Activated CD4-positive, alpha-beta T cell treated with anti-CD3 and anti-CD28 coated beads, Interleukin-2, amount 10 ng/mL, durations not matched to agents 24 days and 14 days (primary cell): ENCODE data around the gene HNF1A. TPM values are rescaled to one million over a fixed set of nuclear protein-coding genes. Genes with fewer than 3 reads are reported as not detected.

Experiments
- DNase-seq: peaks from one replicate; pipeline ENCODE4 v3.0.0; 2022
- H3K27ac Mint-ChIP-seq: one replicate; pipeline ENCODE4 v1.8.0; 2022; ENCODE audit warnings: mild to moderate bottlenecking, mixed read lengths
- H3K27me3 Mint-ChIP-seq: one replicate; pipeline ENCODE4 v1.8.0; 2022; ENCODE audit warnings: mixed read lengths
- H3K36me3 Mint-ChIP-seq: one replicate; pipeline ENCODE4 v1.8.0; 2022; ENCODE audit warnings: low read depth, mild to moderate bottlenecking, mixed read lengths
- H3K4me1 Mint-ChIP-seq: one replicate; pipeline ENCODE4 v1.8.0; 2021; ENCODE audit warnings: mixed read lengths
- H3K4me3 Mint-ChIP-seq: one replicate; pipeline ENCODE4 v1.8.0; 2022; ENCODE audit warnings: mild to moderate bottlenecking, moderate library complexity, mixed read lengths
- H3K9me3 Mint-ChIP-seq: one replicate; pipeline ENCODE4 v1.8.0; 2021; ENCODE audit warnings: mixed read lengths
- intact Hi-C: fragments of 100-400 bp; cut with micrococcal nuclease; formaldehyde crosslinking; loops from one replicate; pipeline ENCODE4 v1.15.1; 2023
- total RNA-seq: library from RNA; stranded (reverse); gene quantifications from 2 replicates; pipeline ENCODE4 v1.2.3, GENCODE V29; 2022

The HNF1A gene, protein sequence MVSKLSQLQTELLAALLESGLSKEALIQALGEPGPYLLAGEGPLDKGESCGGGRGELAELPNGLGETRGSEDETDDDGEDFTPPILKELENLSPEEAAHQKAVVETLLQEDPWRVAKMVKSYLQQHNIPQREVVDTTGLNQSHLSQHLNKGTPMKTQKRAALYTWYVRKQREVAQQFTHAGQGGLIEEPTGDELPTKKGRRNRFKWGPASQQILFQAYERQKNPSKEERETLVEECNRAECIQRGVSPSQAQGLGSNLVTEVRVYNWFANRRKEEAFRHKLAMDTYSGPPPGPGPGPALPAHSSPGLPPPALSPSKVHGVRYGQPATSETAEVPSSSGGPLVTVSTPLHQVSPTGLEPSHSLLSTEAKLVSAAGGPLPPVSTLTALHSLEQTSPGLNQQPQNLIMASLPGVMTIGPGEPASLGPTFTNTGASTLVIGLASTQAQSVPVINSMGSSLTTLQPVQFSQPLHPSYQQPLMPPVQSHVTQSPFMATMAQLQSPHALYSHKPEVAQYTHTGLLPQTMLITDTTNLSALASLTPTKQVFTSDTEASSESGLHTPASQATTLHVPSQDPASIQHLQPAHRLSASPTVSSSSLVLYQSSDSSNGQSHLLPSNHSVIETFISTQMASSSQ
- not detected in 2 replicates for total RNA-seq

DNA sequence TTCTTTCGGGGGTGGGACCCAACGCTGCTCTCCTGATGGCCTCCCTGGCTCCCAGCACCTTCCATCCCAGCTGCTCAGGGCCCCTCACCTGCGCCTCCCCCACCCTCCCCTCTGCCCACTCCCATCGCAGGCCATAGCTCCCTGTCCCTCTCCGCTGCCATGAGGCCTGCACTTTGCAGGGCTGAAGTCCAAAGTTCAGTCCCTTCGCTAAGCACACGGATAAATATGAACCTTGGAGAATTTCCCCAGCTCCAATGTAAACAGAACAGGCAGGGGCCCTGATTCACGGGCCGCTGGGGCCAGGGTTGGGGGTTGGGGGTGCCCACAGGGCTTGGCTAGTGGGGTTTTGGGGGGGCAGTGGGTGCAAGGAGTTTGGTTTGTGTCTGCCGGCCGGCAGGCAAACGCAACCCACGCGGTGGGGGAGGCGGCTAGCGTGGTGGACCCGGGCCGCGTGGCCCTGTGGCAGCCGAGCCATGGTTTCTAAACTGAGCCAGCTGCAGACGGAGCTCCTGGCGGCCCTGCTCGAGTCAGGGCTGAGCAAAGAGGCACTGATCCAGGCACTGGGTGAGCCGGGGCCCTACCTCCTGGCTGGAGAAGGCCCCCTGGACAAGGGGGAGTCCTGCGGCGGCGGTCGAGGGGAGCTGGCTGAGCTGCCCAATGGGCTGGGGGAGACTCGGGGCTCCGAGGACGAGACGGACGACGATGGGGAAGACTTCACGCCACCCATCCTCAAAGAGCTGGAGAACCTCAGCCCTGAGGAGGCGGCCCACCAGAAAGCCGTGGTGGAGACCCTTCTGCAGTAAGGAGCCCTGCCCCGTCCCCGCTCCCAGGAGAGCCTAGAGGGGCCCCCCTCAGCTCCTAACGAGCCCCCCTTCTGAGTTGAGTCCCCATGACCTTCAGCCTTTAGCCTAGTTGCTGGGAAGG, at the start of gene HNF1A:
HNF1A (plus strand) TSS at position 248 of the 924 bp plus-strand sequence; CDS start at position 474, 226 bp downstream.
- Mint-ChIP-seq H3K27me3 (peaks cover 1% of the 10 kb centered on the region), H3K4me1 (no peaks in the 10 kb centered on the region), H3K9me3 (no peaks in the 10 kb centered on the region), H3K36me3 (no peaks in the 10 kb centered on the region), H3K27ac (no peak within 1 kb of the TSS), H3K4me3 (no peak within 1 kb of the TSS)
- DNase-seq = no peak
- intact Hi-C loops = loop anchor here (10.0 kb wide), 2 partner anchors 124 to 264 kb away; partner anchors contain the start of gene UNC119B

DNA sequence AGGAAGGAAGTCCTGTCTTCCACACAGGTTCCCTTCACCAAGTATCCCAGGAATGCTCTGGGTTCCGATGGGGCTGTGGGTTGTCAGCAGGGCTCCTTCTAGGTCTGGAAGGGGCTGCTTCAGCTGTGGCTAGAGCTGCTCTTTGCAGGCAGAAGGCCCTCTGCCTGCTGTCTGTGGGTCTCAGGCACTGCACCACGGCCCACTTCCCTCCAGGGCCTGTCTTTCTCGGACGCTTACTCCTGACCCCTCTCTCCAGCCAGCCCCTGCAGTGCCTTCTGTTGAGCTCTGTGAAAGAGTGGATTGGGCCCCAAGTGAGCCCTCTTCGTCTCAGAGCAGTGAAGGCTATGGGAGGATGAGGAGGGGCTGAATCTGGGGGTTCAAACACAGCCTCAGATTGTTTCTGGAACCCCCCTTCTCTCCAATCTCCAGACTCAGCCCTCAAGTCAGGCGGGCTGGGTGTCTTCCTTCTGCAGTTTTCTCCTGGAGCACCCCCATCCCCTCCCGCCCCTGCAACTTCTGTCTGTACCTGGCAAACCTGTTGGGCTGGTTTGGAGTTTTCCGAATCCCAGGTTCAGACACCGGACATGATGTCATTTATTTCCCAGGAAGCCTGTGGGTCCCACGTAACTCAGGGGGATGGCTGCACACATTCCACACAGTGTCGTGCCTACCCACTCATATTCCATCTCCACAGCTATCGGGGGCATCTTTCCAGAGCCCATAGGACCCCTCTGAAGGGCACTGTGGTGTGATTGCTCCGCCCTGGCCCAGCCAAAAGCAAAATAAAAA, 49.3 kb upstream of the HNF1A start:
- H3K4me1 Mint-ChIP-seq = no peaks in the 10 kb centered on the region
- no peak for DNase-seq
- H3K27me3 Mint-ChIP-seq = no peaks in the 10 kb centered on the region
- no peak overlapping the region for H3K27ac Mint-ChIP-seq
- no peak overlapping the region for H3K4me3 Mint-ChIP-seq
- intact Hi-C loops = no loop called here
- no peaks in the 10 kb centered on the region for H3K9me3 Mint-ChIP-seq
- H3K36me3 Mint-ChIP-seq = no peaks in the 10 kb centered on the region

DNA sequence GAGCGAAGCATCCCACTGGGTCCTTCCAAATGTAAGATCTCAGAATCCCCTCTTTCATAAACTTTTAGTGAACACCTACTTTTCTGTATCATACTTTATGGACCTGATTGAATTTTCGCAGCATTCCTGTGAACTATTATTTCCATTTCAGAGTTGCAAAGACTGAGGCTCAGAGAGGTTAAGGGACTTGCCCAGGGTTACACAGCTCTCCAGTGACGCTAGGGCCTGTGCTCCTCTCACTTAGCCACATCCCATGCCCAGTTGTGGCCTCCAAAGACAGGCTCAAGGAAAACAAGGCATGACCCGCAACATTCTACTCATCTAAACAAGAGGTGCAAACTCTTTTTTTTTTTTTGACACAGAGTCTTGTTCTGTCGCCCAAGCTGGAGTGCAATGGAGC, 48.3 kb upstream of the HNF1A start:
- DNase-seq = no peak
- Mint-ChIP-seq H3K4me3 (no peak overlapping the region), H3K36me3 (no peaks in the 10 kb centered on the region), H3K27me3 (no peaks in the 10 kb centered on the region), H3K27ac (no peak overlapping the region), H3K9me3 (no peaks in the 10 kb centered on the region), H3K4me1 (no peaks in the 10 kb centered on the region)
- intact Hi-C loops = no loop called here

DNA sequence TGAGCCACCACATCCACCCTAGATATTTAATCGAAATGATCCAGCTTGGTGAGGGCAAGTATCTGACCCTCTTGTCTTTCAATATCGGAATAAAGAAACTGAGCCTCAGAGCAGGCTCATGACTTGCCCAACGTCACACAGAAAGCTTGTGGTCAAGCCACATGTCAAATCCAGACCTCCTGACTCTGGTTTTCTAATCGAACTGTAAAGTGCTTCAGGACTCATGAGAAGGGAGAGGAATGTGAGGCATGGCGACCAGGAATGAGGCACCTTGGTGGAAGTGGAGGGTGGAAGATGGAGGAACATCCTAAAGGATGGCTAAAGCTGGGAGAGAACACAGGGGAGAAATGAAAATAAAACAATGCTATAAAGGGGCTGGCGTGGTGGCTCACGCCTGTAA, 46.3 kb upstream of the HNF1A start:
- Mint-ChIP-seq H3K4me1 (no peaks in the 10 kb centered on the region), H3K9me3 (no peaks in the 10 kb centered on the region), H3K27me3 (no peaks in the 10 kb centered on the region), H3K4me3 (no peak overlapping the region), H3K27ac (no peak overlapping the region), H3K36me3 (no peaks in the 10 kb centered on the region)
- intact Hi-C loops = no loop called here
- no peak for DNase-seq

DNA sequence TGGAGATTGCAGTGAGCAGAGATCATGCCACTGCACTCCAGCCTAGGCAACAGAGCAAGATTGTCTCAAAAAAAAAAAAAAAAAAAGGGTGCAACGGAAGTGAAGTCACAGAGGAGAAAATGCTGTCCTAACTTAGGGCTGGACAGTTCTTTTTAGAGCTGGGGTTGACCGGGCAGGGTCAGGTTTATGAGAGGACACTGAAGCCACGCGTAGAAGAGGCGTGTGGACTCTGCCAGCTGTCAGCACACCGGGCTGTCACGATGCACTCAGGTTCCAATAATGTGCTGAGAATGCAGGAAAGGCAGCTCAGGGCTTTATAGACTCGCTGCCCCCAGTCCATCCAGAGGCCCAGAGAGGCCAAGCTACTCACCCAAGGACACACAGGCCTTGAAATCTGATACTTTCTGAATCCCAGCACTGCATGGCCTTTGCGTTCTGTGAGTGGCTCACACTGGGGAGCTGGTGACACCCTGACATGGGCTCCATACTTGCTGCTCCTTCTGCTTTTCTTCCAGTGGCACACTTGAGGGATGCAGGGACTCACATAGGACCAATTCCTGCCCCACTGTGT, 45.3 kb upstream of the HNF1A start:
- intact Hi-C loops = no loop called here
- Mint-ChIP-seq H3K27ac (no peak overlapping the region), H3K36me3 (no peaks in the 10 kb centered on the region), H3K4me3 (no peak overlapping the region), H3K9me3 (no peaks in the 10 kb centered on the region), H3K27me3 (peaks cover 4% of the 10 kb centered on the region), H3K4me1 (no peaks in the 10 kb centered on the region)
- no peak for DNase-seq

DNA sequence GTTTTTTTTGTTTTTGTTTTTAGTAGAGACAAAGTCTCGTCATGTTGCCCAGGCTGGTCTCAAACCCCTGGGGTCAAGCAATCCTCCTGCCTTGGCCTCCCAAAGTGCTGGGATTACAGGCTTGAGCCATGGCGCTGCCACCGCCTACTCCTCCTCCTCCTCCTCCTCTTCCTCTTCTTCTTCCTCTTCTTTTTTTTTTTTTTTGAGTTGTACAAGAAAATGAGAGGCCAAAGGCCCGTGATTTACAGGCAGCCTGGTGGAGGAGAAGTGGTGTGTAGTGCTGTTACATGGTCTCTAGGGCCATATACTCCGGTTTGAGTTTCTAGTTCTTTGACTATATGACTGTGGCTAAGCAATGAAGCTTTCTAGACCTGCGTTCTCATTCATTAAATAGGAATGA, 44.6 kb upstream of the HNF1A start:
- no peak for DNase-seq
- intact Hi-C loops = no loop called here
- Mint-ChIP-seq H3K4me1 (no peaks in the 10 kb centered on the region), H3K36me3 (no peaks in the 10 kb centered on the region), H3K4me3 (no peak overlapping the region), H3K27ac (no peak overlapping the region), H3K27me3 (peaks cover 4% of the 10 kb centered on the region), H3K9me3 (no peaks in the 10 kb centered on the region)

DNA sequence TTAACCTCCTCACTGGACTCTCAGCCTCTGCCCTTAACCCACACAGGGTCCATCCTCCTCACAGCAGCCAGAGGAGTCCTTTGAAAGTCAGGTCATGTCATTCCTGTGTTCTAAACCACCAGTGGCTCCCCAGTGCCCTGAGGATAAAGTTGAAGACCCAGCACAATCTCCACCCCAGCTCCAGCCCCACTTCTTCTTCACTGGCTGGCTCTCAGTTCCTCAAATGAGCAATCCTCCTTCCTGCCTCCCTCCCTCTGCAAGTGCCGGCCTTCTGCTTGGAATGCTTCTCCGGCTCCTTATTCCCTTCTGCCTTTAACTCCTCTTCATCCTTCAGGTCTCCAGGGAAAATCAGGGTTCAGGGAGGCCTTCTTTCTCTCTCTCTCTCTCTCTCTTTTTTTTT, 42.1 kb upstream of the HNF1A start:
- Mint-ChIP-seq H3K36me3 (no peaks in the 10 kb centered on the region), H3K9me3 (no peaks in the 10 kb centered on the region), H3K27me3 (peaks cover 10% of the 10 kb centered on the region), H3K4me1 (no peaks in the 10 kb centered on the region), H3K27ac (no peak overlapping the region), H3K4me3 (no peak overlapping the region)
- DNase-seq = no peak
- intact Hi-C loops = no loop called here

DNA sequence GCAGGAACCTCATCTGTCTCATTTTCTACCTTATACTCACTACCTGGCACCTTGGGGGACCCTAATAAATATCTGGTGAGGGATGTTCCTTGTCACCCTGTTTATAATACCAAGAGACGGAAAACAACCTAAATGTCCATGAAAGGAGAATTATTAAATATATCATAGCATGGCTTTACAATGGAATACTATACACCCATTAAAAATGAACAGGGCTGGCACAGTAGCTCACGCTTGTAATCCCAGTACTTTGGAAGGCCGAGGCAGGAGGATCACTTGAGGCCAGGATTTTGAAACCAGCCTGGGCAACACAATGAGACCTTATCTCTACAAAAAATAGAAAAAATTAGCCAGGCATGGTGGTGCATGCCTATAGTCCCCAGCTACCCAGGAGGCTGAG, 39.8 kb upstream of the HNF1A start:
- H3K27ac Mint-ChIP-seq = no peak overlapping the region
- intact Hi-C loops = no loop called here

DNA sequence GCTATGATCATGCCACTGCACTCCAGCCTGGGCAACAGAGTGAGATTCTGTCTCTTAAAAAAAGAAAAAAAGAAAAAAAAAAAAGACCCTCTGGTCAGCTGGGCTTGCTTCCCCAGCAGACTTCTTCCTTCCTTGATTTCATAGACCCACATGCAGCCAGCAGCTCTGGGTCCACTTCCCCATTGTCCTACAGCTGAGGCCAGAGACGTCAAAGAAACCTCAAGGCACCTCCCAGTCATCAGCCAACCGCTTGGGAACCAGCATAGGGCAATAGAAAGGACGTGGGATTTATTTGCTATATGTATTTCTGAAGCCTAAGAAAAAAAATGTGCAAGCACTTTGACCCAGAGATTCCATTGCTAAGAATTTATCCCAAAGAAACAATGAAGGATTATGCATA, 38.8 kb upstream of the HNF1A start:
- no peak overlapping the region for H3K27ac Mint-ChIP-seq
- H3K36me3 Mint-ChIP-seq = no peaks in the 10 kb centered on the region
- intact Hi-C loops = no loop called here
- no peaks in the 10 kb centered on the region for H3K9me3 Mint-ChIP-seq
- peaks cover under 1% of the 10 kb centered on the region for H3K4me1 Mint-ChIP-seq
- H3K27me3 Mint-ChIP-seq = peaks cover 13% of the 10 kb centered on the region
- H3K4me3 Mint-ChIP-seq = no peak overlapping the region
- DNase-seq = no peak

More for the DNA sequence above, 39.8 kb upstream of the HNF1A start:
- H3K27me3 Mint-ChIP-seq = peaks cover 13% of the 10 kb centered on the region
- no peaks in the 10 kb centered on the region for H3K9me3 Mint-ChIP-seq
- DNase-seq = no peak
- H3K36me3 Mint-ChIP-seq = no peaks in the 10 kb centered on the region
- no peaks in the 10 kb centered on the region for H3K4me1 Mint-ChIP-seq
- no peak overlapping the region for H3K4me3 Mint-ChIP-seq

DNA sequence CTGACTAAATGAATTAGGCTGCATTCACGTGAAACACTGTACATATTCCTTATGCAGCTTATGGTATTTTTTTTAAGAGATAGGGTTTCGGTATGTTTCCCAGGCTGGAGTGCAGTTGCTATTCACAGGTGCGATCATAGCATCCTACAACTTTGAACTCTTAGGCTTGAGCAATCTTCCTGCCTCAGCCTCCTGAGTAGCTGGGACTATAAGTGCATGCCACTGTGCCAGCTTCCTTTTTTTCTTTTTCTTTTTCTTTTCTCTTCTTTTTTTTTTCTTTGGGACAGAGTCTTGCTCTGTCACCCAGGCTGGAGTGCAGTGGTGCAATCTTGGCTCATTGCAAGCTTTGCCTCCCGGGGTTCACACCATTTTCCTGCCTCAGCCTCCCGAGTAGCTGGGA, 38.3 kb upstream of the HNF1A start:
- Mint-ChIP-seq H3K27me3 (peaks cover 13% of the 10 kb centered on the region), H3K4me1 (peaks cover 4% of the 10 kb centered on the region)

DNA sequence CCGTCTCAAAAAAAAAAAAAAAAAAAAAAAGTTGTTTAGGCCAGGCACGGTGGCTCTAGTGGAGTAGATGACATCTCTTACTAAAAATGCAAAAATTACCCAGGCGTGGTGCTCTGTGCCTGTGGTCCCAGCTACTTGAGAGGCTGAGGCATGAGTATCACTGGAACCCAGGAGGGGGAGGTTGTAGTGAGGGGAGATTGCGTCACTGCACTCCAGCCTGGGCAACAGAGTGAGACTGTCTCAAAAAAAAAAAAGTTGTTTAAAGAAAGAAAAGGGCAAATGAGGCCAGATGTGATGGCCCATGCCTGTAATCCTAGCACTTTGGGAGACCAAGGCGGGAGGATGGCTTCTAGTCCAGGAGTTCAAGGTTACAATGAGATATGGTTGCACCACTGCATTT, 37.5 kb upstream of the HNF1A start:
- Mint-ChIP-seq H3K4me1 (peaks cover 6% of the 10 kb centered on the region), H3K36me3 (no peaks in the 10 kb centered on the region)

More for the DNA sequence above, 38.3 kb upstream of the HNF1A start:
- Mint-ChIP-seq H3K27ac (no peak overlapping the region), H3K4me3 (no peak overlapping the region), H3K36me3 (no peaks in the 10 kb centered on the region), H3K9me3 (no peaks in the 10 kb centered on the region)
- intact Hi-C loops = no loop called here
- DNase-seq = no peak

DNA sequence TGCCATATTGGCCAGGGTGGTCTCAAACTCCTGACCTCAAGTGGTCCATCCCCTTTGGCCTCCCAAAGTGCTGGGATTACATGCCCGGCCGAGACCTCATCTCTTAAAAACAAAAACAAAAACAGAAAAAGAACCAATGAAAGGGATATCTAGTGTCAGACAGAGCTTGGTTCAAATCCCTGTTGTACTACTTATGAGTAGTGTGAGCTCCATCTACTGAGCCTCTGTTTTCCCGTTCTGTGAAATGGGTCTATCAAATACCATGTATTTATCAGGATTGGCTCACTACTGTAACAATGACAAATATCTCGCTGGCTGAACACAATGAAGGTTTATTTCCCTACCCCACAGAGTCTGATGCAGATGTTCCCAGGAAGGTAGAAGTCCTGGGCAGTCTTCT, 36.9 kb upstream of the HNF1A start:
- no peak overlapping the region for H3K4me3 Mint-ChIP-seq
- H3K27me3 Mint-ChIP-seq = peaks cover 13% of the 10 kb centered on the region
- no peak for DNase-seq
- no peaks in the 10 kb centered on the region for H3K9me3 Mint-ChIP-seq
- no peak overlapping the region for H3K27ac Mint-ChIP-seq
- no peaks in the 10 kb centered on the region for H3K36me3 Mint-ChIP-seq
- peaks cover 6% of the 10 kb centered on the region for H3K4me1 Mint-ChIP-seq
- intact Hi-C loops = no loop called here

More for the DNA sequence above, 37.5 kb upstream of the HNF1A start:
- H3K9me3 Mint-ChIP-seq = no peaks in the 10 kb centered on the region
- no peak overlapping the region for H3K4me3 Mint-ChIP-seq
- DNase-seq = no peak
- intact Hi-C loops = no loop called here
- H3K27me3 Mint-ChIP-seq = peaks cover 13% of the 10 kb centered on the region
- H3K27ac Mint-ChIP-seq = no peak overlapping the region

DNA sequence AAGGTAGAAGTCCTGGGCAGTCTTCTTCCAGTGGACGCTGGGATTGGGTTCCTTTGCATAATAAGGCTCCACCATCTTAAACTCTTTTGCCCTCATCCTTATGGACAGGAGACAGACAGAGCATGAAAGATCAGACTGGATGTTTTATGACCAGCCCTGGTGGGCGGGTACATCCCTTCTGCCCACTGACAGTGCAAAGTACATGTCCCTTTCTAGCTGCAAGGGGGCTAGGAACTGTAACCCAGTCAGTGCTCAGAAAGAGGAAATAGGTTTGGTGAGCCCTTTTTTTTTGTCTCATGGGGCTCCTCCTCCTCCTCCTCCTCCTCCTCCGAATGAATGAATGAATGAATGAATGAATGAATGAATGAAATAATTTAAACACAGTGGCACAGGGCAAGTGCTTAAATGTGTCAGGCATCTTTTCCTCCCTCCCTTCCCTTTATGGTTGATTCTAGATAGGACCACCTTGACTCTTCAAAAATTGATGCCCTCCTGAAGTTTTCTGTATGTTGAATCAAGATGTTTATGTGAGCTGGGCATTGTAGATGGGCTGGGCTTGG, 36.4 kb upstream of the HNF1A start:
- H3K36me3 Mint-ChIP-seq = no peaks in the 10 kb centered on the region
- no peak overlapping the region for H3K4me3 Mint-ChIP-seq
- DNase-seq = no peak
- H3K4me1 Mint-ChIP-seq = peaks cover 6% of the 10 kb centered on the region
- H3K27ac Mint-ChIP-seq = no peak overlapping the region
- intact Hi-C loops = no loop called here
- no peaks in the 10 kb centered on the region for H3K9me3 Mint-ChIP-seq
- peaks cover 13% of the 10 kb centered on the region for H3K27me3 Mint-ChIP-seq
